Measurements from ENCODE around the gene AUTS2. TPM values are rescaled to one million over a fixed set of nuclear protein-coding genes. Genes with fewer than 3 reads are reported as not detected.

AUTS2 gene
- total RNA-seq, 1 experiment from 2014 or later: under 0.01 TPM

GRCh38 chr7:70736715-70737460 lies 1138.6 kb downstream of the AUTS2 start:
- DNase-seq (ENCODE audit: low read depth): no peak

- DNase-seq (ENCODE audit: low read depth): no peak
These were observed 1140.0 kb downstream of the AUTS2 start for GRCh38 chr7:70738151-70738885.

- no peak for DNase-seq (ENCODE audit: low read depth)
These were observed 1141.5 kb downstream of the AUTS2 start for GRCh38 chr7:70739646-70740210.

- no peak for DNase-seq (ENCODE audit: low read depth)
These were observed 1143.4 kb downstream of the AUTS2 start for GRCh38 chr7:70741666-70742065.

GRCh38 chr7:70743531-70744325 lies 1145.5 kb downstream of the AUTS2 start:
- no peak for DNase-seq (ENCODE audit: low read depth)

- DNase-seq (ENCODE audit: low read depth): no peak
These were observed 1146.2 kb downstream of the AUTS2 start for GRCh38 chr7:70744492-70744891.

- no peak for DNase-seq (ENCODE audit: low read depth)
These were observed 1151.6 kb downstream of the AUTS2 start for GRCh38 chr7:70749831-70750230.

- DNase-seq (ENCODE audit: low read depth): no peak
These were observed 1153.6 kb downstream of the AUTS2 start for GRCh38 chr7:70751895-70752294.

GRCh38 chr7:70752794-70753241 lies 1154.5 kb downstream of the AUTS2 start:
- DNase-seq (ENCODE audit: low read depth): no peak

- DNase-seq (ENCODE audit: low read depth): no peak
These were observed 1158.5 kb downstream of the AUTS2 start for GRCh38 chr7:70756789-70757188.

GRCh38 chr7:70758646-70759045 lies 1160.4 kb downstream of the AUTS2 start:
- no peak for DNase-seq (ENCODE audit: low read depth)

GRCh38 chr7:70759674-70760073 lies 1161.4 kb downstream of the AUTS2 start:
- DNase-seq (ENCODE audit: low read depth): no peak

- DNase-seq (ENCODE audit: low read depth): no peak
These were observed 1163.5 kb downstream of the AUTS2 start for GRCh38 chr7:70761711-70762328.

GRCh38 chr7:70762696-70763095 lies 1164.4 kb downstream of the AUTS2 start:
- no peak for DNase-seq (ENCODE audit: low read depth)

GRCh38 chr7:70763961-70764691 lies 1165.9 kb downstream of the AUTS2 start:
- DNase-seq (ENCODE audit: low read depth): no peak

- no peak for DNase-seq (ENCODE audit: low read depth)
These were observed 1166.5 kb downstream of the AUTS2 start for GRCh38 chr7:70764701-70765208.

- no peak for DNase-seq (ENCODE audit: low read depth)
These were observed 1167.4 kb downstream of the AUTS2 start for GRCh38 chr7:70765651-70766050.

GRCh38 chr7:70766109-70766508 lies 1167.8 kb downstream of the AUTS2 start:
- DNase-seq (ENCODE audit: low read depth): no peak

- no peak for DNase-seq (ENCODE audit: low read depth)
These were observed 1168.4 kb downstream of the AUTS2 start for GRCh38 chr7:70766694-70767093.

GRCh38 chr7:70770154-70770553 lies 1171.9 kb downstream of the AUTS2 start:
- DNase-seq (ENCODE audit: low read depth): no peak

- DNase-seq (ENCODE audit: low read depth): no peak
These were observed 1173.2 kb downstream of the AUTS2 start for GRCh38 chr7:70771451-70771850.
